ENCODE data around the gene GPR27.

The GPR27 gene

DNA sequence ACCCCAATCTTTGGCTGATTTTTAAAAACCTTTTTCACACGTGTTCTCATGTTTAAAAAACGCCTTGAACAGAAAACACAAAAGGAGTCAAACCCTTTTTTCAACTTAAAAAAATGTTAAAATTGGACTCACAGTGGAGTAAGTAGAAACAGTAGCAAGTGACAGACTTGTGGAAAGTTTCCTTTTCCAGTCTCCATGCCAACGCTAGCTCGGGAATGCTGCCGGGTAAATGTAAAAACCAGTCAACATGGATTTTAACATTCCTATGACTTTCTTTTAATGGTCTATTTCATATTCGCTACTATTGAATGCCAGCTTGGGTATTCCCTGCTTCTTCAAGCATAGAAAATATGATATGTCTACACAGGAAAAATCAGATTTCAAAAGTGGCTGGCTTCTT is 32.9 kb downstream of the GPR27 start:
- DNase-seq: no peak

- no peak for DNase-seq
Measured at GRCh38 chr3:71787851-71788405, 34.3 kb downstream of the GPR27 start.

GRCh38 chr3:71789922-71790321 is 36.3 kb downstream of the GPR27 start:
- DNase-seq: no peak

DNA sequence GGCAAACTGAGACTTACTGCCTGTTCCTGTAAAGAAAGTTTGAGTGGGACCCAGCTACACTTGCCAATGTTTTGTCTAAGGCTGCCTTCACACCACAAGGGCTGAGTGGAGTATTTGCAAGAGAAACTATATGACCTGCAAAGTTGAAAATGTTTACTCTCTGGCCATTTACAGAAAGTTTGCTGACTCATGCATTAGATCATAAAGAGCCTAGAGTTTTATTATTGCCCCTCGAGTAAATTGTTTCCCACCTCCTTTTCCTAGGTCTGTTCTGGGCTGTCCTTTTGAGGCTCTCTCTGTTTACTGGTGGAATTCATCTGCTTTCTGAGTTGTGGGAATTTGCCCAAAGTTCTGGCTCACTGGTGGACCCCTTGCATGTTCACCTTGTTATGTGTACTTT is 38.0 kb downstream of the GPR27 start:
- no peak for DNase-seq

GRCh38 chr3:71796290-71796689 is 42.6 kb downstream of the GPR27 start:
- no peak for DNase-seq

DNA sequence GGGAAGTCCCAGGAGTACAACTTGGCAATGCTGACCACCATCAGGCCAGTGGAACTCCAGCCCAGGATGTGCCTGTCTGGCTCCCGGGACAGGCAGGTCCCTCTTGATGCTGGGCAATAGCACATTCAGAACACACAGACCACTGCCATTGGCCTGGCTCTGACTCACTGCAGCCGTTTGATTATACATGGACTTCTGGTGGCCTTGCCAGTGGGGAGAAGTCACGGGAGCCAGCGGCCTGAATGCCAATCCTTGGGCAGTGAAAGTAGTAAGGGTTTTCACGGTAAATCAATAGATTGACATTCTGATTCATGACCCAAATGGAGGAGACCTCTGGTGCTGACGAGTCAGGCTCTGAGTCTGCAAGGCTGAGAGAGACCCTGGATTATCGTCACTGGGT is 43.8 kb downstream of the GPR27 start:
- DNase-seq: no peak

DNA sequence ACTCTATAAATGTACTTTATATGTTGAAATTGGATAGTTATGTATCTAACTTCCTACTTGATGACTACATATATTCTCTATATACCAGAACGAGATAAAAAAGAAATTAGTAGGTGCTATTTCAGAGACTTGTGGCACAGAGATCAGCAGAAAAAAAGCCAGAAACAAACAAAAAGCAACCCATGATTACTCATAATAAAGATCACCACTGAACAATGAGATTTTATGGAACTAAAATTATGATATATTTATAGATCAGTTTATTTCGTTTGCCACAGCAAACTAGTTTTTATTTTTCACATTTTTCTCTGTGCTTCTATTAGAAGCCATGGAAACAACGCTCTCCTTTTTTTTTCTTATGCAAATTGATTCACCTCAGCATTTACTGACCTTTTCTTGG is 46.4 kb downstream of the GPR27 start:
- DNase-seq: no peak

GRCh38 chr3:71801986-71802385 is 48.3 kb downstream of the GPR27 start:
- no peak for DNase-seq

GRCh38 chr3:71803248-71803647 is 49.6 kb downstream of the GPR27 start:
- no peak for DNase-seq

DNA sequence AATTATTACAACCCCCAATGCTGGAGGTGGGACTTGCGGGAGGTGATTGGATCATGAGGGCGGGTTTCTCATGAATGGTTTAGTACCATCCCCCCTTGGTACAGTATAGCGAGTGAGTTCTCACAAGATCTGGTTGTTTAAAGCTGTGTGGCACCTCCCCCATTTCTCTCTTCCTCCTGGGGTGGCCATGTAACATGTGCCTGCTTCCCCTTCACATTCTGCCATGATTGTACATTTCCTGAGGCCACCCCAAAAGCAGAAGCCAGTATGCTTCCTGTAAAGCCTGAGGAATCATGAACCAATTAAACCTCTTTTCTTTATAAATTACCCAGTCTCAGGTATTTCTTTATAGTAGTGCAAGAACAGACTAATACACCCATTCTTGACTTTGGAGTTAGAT is 51.5 kb downstream of the GPR27 start:
- DNase-seq: no peak

- no peak for DNase-seq
Measured at GRCh38 chr3:71805691-71806090, 52.0 kb downstream of the GPR27 start.

All from activated T-cell treated with anti-CD3 and anti-CD28 coated beads, Interleukin-2, amount 50 U/mL, for 1 hour (primary cell).